ACHN (cell line): ENCODE results near the gene ADARB2.
A peak's percentile ranks its signal among the peaks of the same experiment; 100 is the strongest.

ENCODE experiments used
- DNase-seq: peaks from one replicate; pipeline ENCODE4 v3.0.0-alpha.2; 2015
- in situ Hi-C: cut with HindIII; loops from 2 replicates; pipeline ENCODE4 v1.10.0; 2017; ENCODE audit warnings: low sequenced_read_pairs, low pct_ligation_motif_present, low pct_unique_long_range_greater_than_20kb

ADARB2 gene

GRCh38 chr10:1653321-1653720 is 84.0 kb downstream of the ADARB2 start:
- in situ Hi-C loops: no loop called here
- no peak for DNase-seq

GRCh38 chr10:1652151-1652550 is 85.2 kb downstream of the ADARB2 start:
- in situ Hi-C loops: no loop called here
- no peak for DNase-seq

GRCh38 chr10:1651270-1651966 is 85.9 kb downstream of the ADARB2 start:
- DNase-seq: no peak
- in situ Hi-C loops: no loop called here

- DNase-seq: no peak
- in situ Hi-C loops: no loop called here
These were observed 86.6 kb downstream of the ADARB2 start for GRCh38 chr10:1650542-1651269.

GRCh38 chr10:1648648-1649047 is 88.7 kb downstream of the ADARB2 start:
- no peak for DNase-seq
- in situ Hi-C loops: no loop called here

GRCh38 chr10:1646332-1646731 is 91.0 kb downstream of the ADARB2 start:
- in situ Hi-C loops: no loop called here
- DNase-seq: no peak

GRCh38 chr10:1645896-1646295 is 91.4 kb downstream of the ADARB2 start:
- in situ Hi-C loops: no loop called here
- DNase-seq: no peak

- no peak for DNase-seq
- in situ Hi-C loops: no loop called here
These were observed 93.1 kb downstream of the ADARB2 start for GRCh38 chr10:1644191-1644711.

- in situ Hi-C loops: no loop called here
- no peak for DNase-seq
These were observed 93.5 kb downstream of the ADARB2 start for GRCh38 chr10:1643908-1644179.

GRCh38 chr10:1643161-1643907 is 94.0 kb downstream of the ADARB2 start:
- DNase-seq: peak; percentile 47
- in situ Hi-C loops: no loop called here

- DNase-seq: no peak
- in situ Hi-C loops: no loop called here
These were observed 94.6 kb downstream of the ADARB2 start for GRCh38 chr10:1642600-1643160.

GRCh38 chr10:1641402-1641801 is 95.9 kb downstream of the ADARB2 start:
- no peak for DNase-seq
- in situ Hi-C loops: no loop called here

GRCh38 chr10:1638889-1639419 is 98.4 kb downstream of the ADARB2 start:
- in situ Hi-C loops: no loop called here
- DNase-seq: peak; percentile 44

- in situ Hi-C loops: no loop called here
- DNase-seq: no peak
These were observed 102.0 kb downstream of the ADARB2 start for GRCh38 chr10:1635340-1635739.

- in situ Hi-C loops: no loop called here
- DNase-seq: no peak
These were observed 103.1 kb downstream of the ADARB2 start for GRCh38 chr10:1634239-1634638.

GRCh38 chr10:1633783-1634182 is 103.5 kb downstream of the ADARB2 start:
- no peak for DNase-seq
- in situ Hi-C loops: no loop called here

GRCh38 chr10:1632596-1632995 is 104.7 kb downstream of the ADARB2 start:
- no peak for DNase-seq
- in situ Hi-C loops: no loop called here

- DNase-seq: no peak
- in situ Hi-C loops: no loop called here
These were observed 105.2 kb downstream of the ADARB2 start for GRCh38 chr10:1632141-1632540.

- DNase-seq: no peak
- in situ Hi-C loops: no loop called here
These were observed 106.0 kb downstream of the ADARB2 start for GRCh38 chr10:1631282-1631681.
